ENCODE data around the gene TSHZ2.

The TSHZ2 gene

GRCh38 chr20:53324816-53325215 lies 352.7 kb downstream of the TSHZ2 start:
- Histone ChIP-seq H3K27me3 (no peaks in the 10 kb centered on the region; the same call in 1 of the 2 replicates), H3K4me3 (ENCODE audit: low read depth, low read length) (no peak overlapping the region), H3K9me3 (no peaks in the 10 kb centered on the region), H3K4me1 (no peaks in the 10 kb centered on the region; the same call in 1 of the 2 replicates), H3K36me3 (no peaks in the 10 kb centered on the region)
- TF ChIP-seq, protein P1, sequence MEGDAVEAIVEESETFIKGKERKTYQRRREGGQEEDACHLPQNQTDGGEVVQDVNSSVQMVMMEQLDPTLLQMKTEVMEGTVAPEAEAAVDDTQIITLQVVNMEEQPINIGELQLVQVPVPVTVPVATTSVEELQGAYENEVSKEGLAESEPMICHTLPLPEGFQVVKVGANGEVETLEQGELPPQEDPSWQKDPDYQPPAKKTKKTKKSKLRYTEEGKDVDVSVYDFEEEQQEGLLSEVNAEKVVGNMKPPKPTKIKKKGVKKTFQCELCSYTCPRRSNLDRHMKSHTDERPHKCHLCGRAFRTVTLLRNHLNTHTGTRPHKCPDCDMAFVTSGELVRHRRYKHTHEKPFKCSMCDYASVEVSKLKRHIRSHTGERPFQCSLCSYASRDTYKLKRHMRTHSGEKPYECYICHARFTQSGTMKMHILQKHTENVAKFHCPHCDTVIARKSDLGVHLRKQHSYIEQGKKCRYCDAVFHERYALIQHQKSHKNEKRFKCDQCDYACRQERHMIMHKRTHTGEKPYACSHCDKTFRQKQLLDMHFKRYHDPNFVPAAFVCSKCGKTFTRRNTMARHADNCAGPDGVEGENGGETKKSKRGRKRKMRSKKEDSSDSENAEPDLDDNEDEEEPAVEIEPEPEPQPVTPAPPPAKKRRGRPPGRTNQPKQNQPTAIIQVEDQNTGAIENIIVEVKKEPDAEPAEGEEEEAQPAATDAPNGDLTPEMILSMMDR (IDR thresholded peaks at IDR 0.05; ENCODE audit: low read depth, low read length) = no peak
- no peak for DNase-seq

GRCh38 chr20:53328961-53329360 lies 356.8 kb downstream of the TSHZ2 start:
- H3K36me3 ChIP-seq = no peaks in the 10 kb centered on the region
- no peaks in the 10 kb centered on the region for H3K9me3 ChIP-seq
- TF ChIP-seq, protein P1 (IDR thresholded peaks at IDR 0.05; ENCODE audit: low read depth, low read length) = no peak

DNA sequence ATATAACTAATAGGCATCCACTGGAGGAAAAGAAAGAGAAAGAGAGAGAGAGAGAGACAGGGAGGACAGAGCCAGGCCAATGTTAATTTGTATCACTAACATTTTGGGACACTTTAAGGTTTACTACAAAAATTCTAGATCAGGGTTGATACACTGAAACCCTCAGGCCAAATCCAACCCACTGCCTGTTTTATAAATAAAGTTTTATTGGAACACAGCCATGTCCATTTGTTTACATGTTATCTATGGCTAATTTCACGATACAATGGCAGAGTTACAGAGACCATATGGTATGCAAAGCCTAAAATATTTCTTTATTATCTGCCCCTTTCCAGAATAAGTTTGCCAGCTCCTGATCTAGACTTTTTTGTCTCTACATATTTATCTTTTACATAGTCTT lies 357.6 kb downstream of the TSHZ2 start:
- H3K4me3 ChIP-seq (ENCODE audit: low read depth, low read length) = no peak overlapping the region
- H3K36me3 ChIP-seq = no peaks in the 10 kb centered on the region
- H3K9me3 ChIP-seq = no peaks in the 10 kb centered on the region
- TF ChIP-seq, protein P1 (IDR thresholded peaks at IDR 0.05; ENCODE audit: low read depth, low read length) = no peak
- DNase-seq = no peak
- H3K27me3 ChIP-seq = no peaks in the 10 kb centered on the region
- H3K4me1 ChIP-seq = peaks cover 11% of the 10 kb centered on the region

More at GRCh38 chr20:53328961-53329360, 356.8 kb downstream of the TSHZ2 start:
- no peaks in the 10 kb centered on the region for H3K27me3 ChIP-seq
- no peak for DNase-seq
- no peak overlapping the region for H3K4me3 ChIP-seq (ENCODE audit: low read depth, low read length)
- H3K4me1 ChIP-seq = peaks cover 11% of the 10 kb centered on the region

GRCh38 chr20:53330601-53331140 lies 358.5 kb downstream of the TSHZ2 start:
- Histone ChIP-seq H3K4me1 (peaks cover 11% of the 10 kb centered on the region), H3K4me3 (ENCODE audit: low read depth, low read length) (no peak overlapping the region), H3K27me3 (no peaks in the 10 kb centered on the region), H3K36me3 (no peaks in the 10 kb centered on the region), H3K9me3 (no peaks in the 10 kb centered on the region)
- DNase-seq = no peak
- TF ChIP-seq, protein P1 (IDR thresholded peaks at IDR 0.05; ENCODE audit: low read depth, low read length) = no peak

GRCh38 chr20:53331151-53331973 lies 359.2 kb downstream of the TSHZ2 start:
- H3K36me3 ChIP-seq = no peaks in the 10 kb centered on the region
- no peak overlapping the region for H3K4me3 ChIP-seq (ENCODE audit: low read depth, low read length)
- H3K9me3 ChIP-seq = no peaks in the 10 kb centered on the region
- no peaks in the 10 kb centered on the region for H3K27me3 ChIP-seq
- TF ChIP-seq, protein P1 (IDR thresholded peaks at IDR 0.05; ENCODE audit: low read depth, low read length) = no peak
- no peak for DNase-seq
- H3K4me1 ChIP-seq = peaks cover 11% of the 10 kb centered on the region
